IMR-90 (cell line): ENCODE results near the gene TSSC4. TPM values are rescaled to one million over a fixed set of nuclear protein-coding genes. Genes with fewer than 3 reads are reported as not detected.

Experiments
- ATAC-seq: fragments of 200-7000 bp; cut with Tn5 transposase; 2 replicates; pipeline ENCODE4 v1.9.1; 2020; ENCODE audit warnings: low read depth, mild to moderate bottlenecking, moderate library complexity
- BruUV-seq: library from RNA; stranded (reverse); fragments of 400-500 nt; replicated peaks from 2 replicates; lab custom pipeline; 2021; lab: Mats Ljungman, UMichigan
- CTCF ChIA-PET: fragments of 300-600 bp; formaldehyde crosslinking; extraction: SDS; loops from one replicate; lab custom pipeline; 2021; ENCODE audit warnings: antibody characterized with exemption; lab: Yijun Ruan, JAX
- POLR2A ChIA-PET: fragments of 300-600 bp; sonication (Branson Sonifier 250); formaldehyde crosslinking; loops from one replicate; lab custom pipeline; 2022; ENCODE audit warnings: antibody characterized with exemption; ENCODE audit not compliant: unreplicated experiment; lab: Charles Lee
- DNase-seq: peaks from one replicate; pipeline ENCODE4 v3.0.0; 2013
- H2AFZ ChIP-seq: replicated peaks from 2 replicates; pipeline ENCODE3; 2013; ENCODE audit warnings: low read length, mild to moderate bottlenecking; ENCODE audit not compliant: poor library complexity
- H2AK5ac ChIP-seq: 2 replicates; pipeline ENCODE4 v1.6.1; 2013; ENCODE audit warnings: low read depth, low read length, inconsistent platforms
- H2AK9ac ChIP-seq: replicated peaks from 2 replicates; pipeline ENCODE3; 2013; ENCODE audit warnings: mild to moderate bottlenecking, low read depth, low read length, moderate library complexity; ENCODE audit not compliant: poor library complexity
- H2BK120ac ChIP-seq: 2 replicates; pipeline ENCODE4 v1.6.1; 2013; ENCODE audit warnings: low read depth, low read length, inconsistent platforms
- H2BK15ac ChIP-seq: 3 replicates; pipeline ENCODE4 v1.6.1; 2013; ENCODE audit warnings: low read depth, low read length, inconsistent platforms
- H2BK20ac ChIP-seq: 2 replicates; pipeline ENCODE4 v1.6.1; 2013; ENCODE audit warnings: low read depth, mild to moderate bottlenecking, inconsistent platforms, low read length, moderate library complexity
- H2BK5ac ChIP-seq: 2 replicates; pipeline ENCODE4 v1.6.1; 2013; ENCODE audit warnings: mild to moderate bottlenecking, low read depth, low read length, inconsistent platforms; ENCODE audit not compliant: poor library complexity, severe bottlenecking
- H3K14ac ChIP-seq: replicated peaks from 2 replicates; pipeline ENCODE4 v1.6.1; 2013; ENCODE audit warnings: low read depth, low read length, inconsistent platforms
- H3K18ac ChIP-seq: 2 replicates; pipeline ENCODE4 v1.6.1; 2013; ENCODE audit warnings: low read depth, low read length, control low read depth
- H3K23ac ChIP-seq: 2 replicates; pipeline ENCODE4 v1.6.1; 2013; ENCODE audit warnings: low read depth, low read length, inconsistent platforms
- H3K27ac ChIP-seq: 2 replicates; pipeline ENCODE4 v1.5.1; 2013; ENCODE audit warnings: mild to moderate bottlenecking, control low read depth, low read length; ENCODE audit not compliant: insufficient read depth
- H3K27me3 ChIP-seq: 2 replicates; pipeline ENCODE4 v1.6.1; 2013; ENCODE audit warnings: low read length; ENCODE audit not compliant: control insufficient read depth, insufficient read depth
- H3K36me3 ChIP-seq: 2 replicates; pipeline ENCODE4 v1.6.1; 2013; ENCODE audit warnings: low read length, mixed read lengths; ENCODE audit not compliant: control insufficient read depth, insufficient read depth
- H3K4ac ChIP-seq: 2 replicates; pipeline ENCODE4 v1.6.1; 2013; ENCODE audit warnings: low read depth, low read length, inconsistent platforms
- H3K4me1 ChIP-seq: 2 replicates; pipeline ENCODE4 v1.6.1; 2013; ENCODE audit warnings: low read length, mixed read lengths; ENCODE audit not compliant: control insufficient read depth, insufficient read depth
- H3K4me2 ChIP-seq: 2 replicates; pipeline ENCODE4 v1.6.1; 2013; ENCODE audit warnings: low read depth, mild to moderate bottlenecking, control low read depth, low read length, moderate library complexity
- H3K4me3 ChIP-seq: 2 replicates; pipeline ENCODE4 v1.5.1; 2013; ENCODE audit warnings: low read depth, mild to moderate bottlenecking, control low read depth, low read length, moderate library complexity; ENCODE audit not compliant: insufficient read depth
- H3K56ac ChIP-seq: 2 replicates; pipeline ENCODE4 v1.6.1; 2013; ENCODE audit warnings: low read length, inconsistent platforms; ENCODE audit not compliant: insufficient read depth; ENCODE audit errors: extremely low read depth
- H3K79me1 ChIP-seq, 2 experiments: 2 replicates each; pipeline ENCODE4 v1.6.1; 2013; ENCODE audit warnings: low read length in 2 of 2, inconsistent platforms in 1 of 2, low read depth in 1 of 2
- H3K9ac ChIP-seq: 2 replicates; pipeline ENCODE4 v1.6.1; 2013; ENCODE audit warnings: low read depth, low read length, control low read depth
- H3K9me1 ChIP-seq: 2 replicates; pipeline ENCODE4 v1.6.1; 2013; ENCODE audit warnings: low read length, inconsistent platforms; ENCODE audit not compliant: insufficient read depth
- H3K9me3 ChIP-seq: 2 replicates; pipeline ENCODE4 v1.6.1; 2013; ENCODE audit warnings: low read length; ENCODE audit not compliant: control insufficient read depth, insufficient read depth
- H4K20me1 ChIP-seq: 2 replicates; pipeline ENCODE4 v1.6.1; 2013; ENCODE audit warnings: low read length, inconsistent platforms; ENCODE audit not compliant: insufficient read depth
- H4K5ac ChIP-seq: 2 replicates; pipeline ENCODE4 v1.6.1; 2013; ENCODE audit warnings: mild to moderate bottlenecking, low read depth, low read length, control low read depth
- H4K8ac ChIP-seq, 2 experiments: 2 replicates each; pipeline ENCODE4 v1.6.1; 2013; ENCODE audit warnings: low read depth in 2 of 2, low read length in 2 of 2, control low read depth in 1 of 2, inconsistent platforms in 1 of 2
- H4K91ac ChIP-seq: 2 replicates; pipeline ENCODE4 v1.6.1; 2013; ENCODE audit warnings: low read depth, low read length, inconsistent platforms; ENCODE audit not compliant: insufficient read depth
- BHLHE40 ChIP-seq: fragments of 150-350 bp; IDR thresholded peaks from 2 replicates; pipeline ENCODE4 v1.6.1; 2016; ENCODE audit warnings: mild to moderate bottlenecking, low read depth, low read length
- CEBPB ChIP-seq: IDR thresholded peaks from 2 replicates; pipeline ENCODE4 v1.6.1; 2012; ENCODE audit warnings: low read depth, low read length, improper control_type of control experiment
- CHD1 ChIP-seq: IDR thresholded peaks from 2 replicates; pipeline ENCODE4 v1.6.1; 2012; ENCODE audit warnings: low read depth, low read length, improper control_type of control experiment
- ELK1 ChIP-seq: fragments of 150-350 bp; IDR thresholded peaks from 2 replicates; pipeline ENCODE4 v1.6.1; 2016; ENCODE audit warnings: low read depth, mild to moderate bottlenecking, low read length, moderate library complexity, borderline replicate concordance
- MAZ ChIP-seq: IDR thresholded peaks from 2 replicates; pipeline ENCODE4 v1.6.1; 2012; ENCODE audit warnings: low read depth, mild to moderate bottlenecking, low read length, improper control_type of control experiment, moderate library complexity, borderline replicate concordance
- NFE2L2 ChIP-seq: fragments of 150-350 bp; IDR thresholded peaks from 2 replicates; pipeline ENCODE4 v1.6.1; 2016; ENCODE audit warnings: low read depth, mild to moderate bottlenecking, low read length
- POLR2A ChIP-seq: IDR thresholded peaks from 2 replicates; pipeline ENCODE4 v1.6.1; 2012; ENCODE audit warnings: mild to moderate bottlenecking, low read depth, low read length
- RCOR1 ChIP-seq: IDR thresholded peaks from 2 replicates; pipeline ENCODE4 v1.6.1; 2012; ENCODE audit warnings: mild to moderate bottlenecking, low read length, improper control_type of control experiment; ENCODE audit not compliant: insufficient replicate concordance
- SMC3 ChIP-seq: fragments of 150-350 bp; IDR thresholded peaks from 2 replicates; pipeline ENCODE4 v1.6.1; 2016; ENCODE audit warnings: low read depth, mild to moderate bottlenecking, antibody characterized with exemption, low read length, moderate library complexity
- WGBS, 2 experiments: methylation state at CpG; one replicate each; pipeline versions ENCODE4 v1.1.5 to v1.1.7; 2013; ENCODE audit warnings: missing lambda C conversion rate in 2 of 2; ENCODE audit not compliant: insufficient read length in 1 of 2; ENCODE audit errors: extremely low coverage in 2 of 2; 5-methylcytosine and 5-hydroxymethylcytosine counted together
- dilution Hi-C: fragments of 300-500 bp; cut with HindIII; formaldehyde crosslinking; loops from one replicate; pipeline ENCODE4 v1.14.3; 2018; ENCODE audit warnings: low sequenced_read_pairs; ENCODE audit not compliant: unreplicated experiment
- in situ Hi-C: fragments of 300-500 bp; cut with MboI; formaldehyde crosslinking; loops from 3 replicates; pipeline ENCODE4 v1.14.3; 2019; ENCODE audit warnings: low sequenced_read_pairs, inconsistent platforms, mixed read lengths
- intact Hi-C: fragments of 100-400 bp; cut with micrococcal nuclease; formaldehyde crosslinking; loops from 2 replicates; pipeline ENCODE4 v1.10.0; 2022
- polyA plus RNA-seq, 3 experiments: library from polyadenylated mRNA; depleted of rRNA; stranded (reverse); fragments of >200 nt; gene quantifications; 2 replicates each; pipeline ENCODE4 v1.2.3, GENCODE V29; 2012; ENCODE audit warnings: low replicate concordance in 1 of 3
- total RNA-seq: library from RNA; depleted of rRNA; stranded (reverse); fragments of >200 nt; gene quantifications from 2 replicates; pipeline ENCODE4 v1.2.3, GENCODE V29; 2012
- TF ChIP-seq, protein P1 (sequence below): fragments of 150-350 bp; IDR thresholded peaks from 2 replicates; pipeline ENCODE4 v1.6.1; 2017; ENCODE audit warnings: mild to moderate bottlenecking, antibody characterized with exemption, low read length, low read depth

The TSSC4 gene
- total and polyA plus RNA-seq, 2 of the 4 experiments (the other 2 are of a cell fraction): 34.9 to 40.0 TPM

DNA sequence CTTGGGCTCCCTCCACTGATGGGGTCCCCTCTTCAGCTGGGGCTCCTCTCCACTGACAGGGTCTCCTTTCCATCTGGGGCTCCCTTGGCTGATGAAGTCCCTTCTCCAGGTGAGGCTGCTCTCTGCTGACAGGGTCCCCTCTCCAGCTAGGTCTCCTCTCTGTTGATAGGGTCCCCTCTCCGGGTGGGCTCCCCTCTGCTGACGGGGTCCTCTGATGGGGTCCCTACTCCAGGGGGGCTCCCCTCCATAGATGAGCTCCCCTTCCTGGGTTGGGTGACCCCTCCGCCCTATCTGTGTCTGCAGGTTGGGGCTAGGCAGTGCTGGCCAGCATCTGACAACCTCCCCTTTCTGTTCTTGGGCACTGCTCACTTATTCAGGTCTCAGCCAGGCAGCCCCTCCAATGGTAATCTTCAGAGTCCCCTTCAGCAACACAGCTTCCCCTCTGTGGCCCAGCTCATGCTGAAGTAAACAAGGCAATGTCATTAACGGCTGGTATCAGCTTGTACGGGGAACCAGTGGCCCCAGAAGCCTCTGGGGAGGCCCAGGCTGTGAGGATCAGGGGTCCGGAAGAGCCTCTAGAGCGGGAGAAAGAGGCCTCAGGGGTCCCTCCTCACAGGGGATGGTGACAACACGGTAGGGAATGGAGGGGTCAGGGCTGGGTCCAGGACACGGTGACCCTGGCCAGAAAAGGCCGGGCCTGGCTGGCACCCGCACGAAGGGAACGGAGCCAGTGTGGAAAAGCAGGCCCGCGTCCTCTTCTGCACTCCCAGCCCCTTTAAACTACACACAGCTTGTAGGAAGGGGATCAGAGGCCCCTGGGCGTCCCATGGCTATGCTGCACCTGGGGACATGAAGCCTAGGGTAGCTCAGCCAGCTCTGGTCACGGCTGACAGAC lies 33.0 kb upstream of the TSSC4 start:
- dilution Hi-C loops: no loop called here
- H3K14ac ChIP-seq: no peak overlapping the region
- H3K4me3 ChIP-seq: no peak overlapping the region
- no peak overlapping the region for H3K56ac ChIP-seq
- 0 out of 2 replicates have a peak, but pooled peaks cover 6% of the 10 kb centered on the region for H4K20me1 ChIP-seq
- 77% methylated on average over 6 of the region's 17 CpGs; no CpG with 5 or more reads in 1 of the 2 experiments for WGBS, 2 experiments
- H3K23ac ChIP-seq: no peak overlapping the region
- ATAC-seq (no peak), DNase-seq (no peak)
- H3K27ac ChIP-seq: no peak overlapping the region
- H3K4me2 ChIP-seq: no peak overlapping the region
- H3K9me3 ChIP-seq: no peaks in the 10 kb centered on the region
- intact Hi-C loops: no loop called here
- in situ Hi-C loops: no loop called here
- no peak overlapping the region for H2BK120ac ChIP-seq
- no peak overlapping the region for H2BK5ac ChIP-seq
- H3K79me1 ChIP-seq: no peaks in the 10 kb centered on the region
- H2BK15ac ChIP-seq: no peak overlapping the region
- no peaks in the 10 kb centered on the region for H3K36me3 ChIP-seq
- no peaks in the 10 kb centered on the region for H3K9me1 ChIP-seq
- POLR2A ChIA-PET: interaction anchor here (1.8 kb wide), 1 partner anchor 10 kb away, joined by 6 read pairs; the partner anchor contains the start of gene CD81
- TF ChIP-seq NFE2L2: no peak
- no peak for TF ChIP-seq SMC3
- no peak for TF ChIP-seq MAZ
- TF ChIP-seq CHD1: no peak
- TF ChIP-seq BHLHE40: no peak
- no peak for TF ChIP-seq ELK1
- TF ChIP-seq RCOR1: no peak
- TF ChIP-seq, protein P1, sequence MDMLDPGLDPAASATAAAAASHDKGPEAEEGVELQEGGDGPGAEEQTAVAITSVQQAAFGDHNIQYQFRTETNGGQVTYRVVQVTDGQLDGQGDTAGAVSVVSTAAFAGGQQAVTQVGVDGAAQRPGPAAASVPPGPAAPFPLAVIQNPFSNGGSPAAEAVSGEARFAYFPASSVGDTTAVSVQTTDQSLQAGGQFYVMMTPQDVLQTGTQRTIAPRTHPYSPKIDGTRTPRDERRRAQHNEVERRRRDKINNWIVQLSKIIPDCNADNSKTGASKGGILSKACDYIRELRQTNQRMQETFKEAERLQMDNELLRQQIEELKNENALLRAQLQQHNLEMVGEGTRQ: no peak
- no peak for TF ChIP-seq CEBPB
- TF ChIP-seq POLR2A: no peak
- H2AFZ ChIP-seq: no peak overlapping the region
- no peak overlapping the region for H2BK20ac ChIP-seq
- CTCF ChIA-PET: no interaction called here
- H3K18ac ChIP-seq: no peak overlapping the region
- H3K9ac ChIP-seq: no peak overlapping the region
- H2AK9ac ChIP-seq: no peak overlapping the region
- H4K91ac ChIP-seq: no peak overlapping the region
- H2AK5ac ChIP-seq: no peak overlapping the region
- H3K27me3 ChIP-seq: no peaks in the 10 kb centered on the region; the same call in 1 of the 2 replicates
- H3K4ac ChIP-seq: no peak overlapping the region
- BruUV-seq: no TSS peak
- H4K8ac ChIP-seq: no peak overlapping the region
- H4K5ac ChIP-seq: no peak overlapping the region
- no peaks in the 10 kb centered on the region for H3K4me1 ChIP-seq
